Panc1 (cell line): ENCODE results near the gene SMAP1.

Experiments
- POLR2AphosphoS5 ChIP-seq: IDR thresholded peaks from 2 replicates; pipeline ENCODE4 v1.6.1; 2012; ENCODE audit warnings: mild to moderate bottlenecking, low read depth, low read length, moderate library complexity
- TF ChIP-seq, protein P1 (sequence below): fragments of 450-650 bp; IDR thresholded peaks from 2 replicates; pipeline ENCODE4 v1.5.1; 2017; ENCODE audit warnings: mild to moderate bottlenecking
- TF ChIP-seq, protein P2 (sequence below), 2 experiments: IDR thresholded peaks; 2 replicates each; pipeline ENCODE4 v1.6.1; 2011 to 2012; ENCODE audit warnings: low read depth in 2 of 2, control low read depth in 1 of 2, low read length in 1 of 2, mild to moderate bottlenecking in 1 of 2, moderate library complexity in 1 of 2; ENCODE audit not compliant: insufficient read depth in 1 of 2

DNA sequence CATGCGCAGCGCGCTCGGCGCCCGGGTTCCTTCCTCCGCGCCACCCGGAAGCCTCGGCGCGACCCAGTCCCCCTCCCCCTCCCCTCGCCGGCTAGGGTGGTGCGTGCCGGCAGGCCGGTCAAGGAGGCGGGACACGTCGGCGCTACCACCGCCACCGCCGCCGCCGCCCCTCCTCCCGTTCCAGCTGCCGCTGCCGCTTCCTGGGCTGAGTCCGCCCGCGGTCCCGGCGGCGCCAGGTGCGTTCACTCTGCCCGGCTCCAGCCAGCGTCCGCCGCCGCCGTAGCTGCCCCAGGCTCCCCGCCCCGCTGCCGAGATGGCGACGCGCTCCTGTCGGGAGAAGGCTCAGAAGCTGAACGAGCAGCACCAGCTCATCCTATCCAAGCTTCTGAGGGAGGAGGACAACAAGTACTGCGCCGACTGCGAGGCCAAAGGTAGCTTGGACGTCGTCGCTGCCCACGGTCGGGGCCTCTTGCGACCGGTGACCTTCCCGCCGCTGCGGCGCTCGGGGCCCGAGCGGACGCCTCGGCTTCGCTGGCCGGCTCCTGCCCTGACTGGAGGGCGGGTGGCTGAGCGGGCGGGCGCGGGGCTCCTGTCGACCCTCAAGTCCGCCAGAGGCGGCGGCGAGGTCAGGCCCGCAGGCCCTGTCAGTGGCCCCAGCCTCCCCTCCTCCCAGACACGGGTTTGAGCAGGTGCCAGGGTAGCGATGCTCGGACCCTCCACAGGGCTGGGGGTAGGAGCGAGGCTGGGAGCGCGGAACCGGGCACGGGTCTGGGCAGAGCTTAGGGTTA lies at the start of gene SMAP1:
- TF ChIP-seq, protein P1, sequence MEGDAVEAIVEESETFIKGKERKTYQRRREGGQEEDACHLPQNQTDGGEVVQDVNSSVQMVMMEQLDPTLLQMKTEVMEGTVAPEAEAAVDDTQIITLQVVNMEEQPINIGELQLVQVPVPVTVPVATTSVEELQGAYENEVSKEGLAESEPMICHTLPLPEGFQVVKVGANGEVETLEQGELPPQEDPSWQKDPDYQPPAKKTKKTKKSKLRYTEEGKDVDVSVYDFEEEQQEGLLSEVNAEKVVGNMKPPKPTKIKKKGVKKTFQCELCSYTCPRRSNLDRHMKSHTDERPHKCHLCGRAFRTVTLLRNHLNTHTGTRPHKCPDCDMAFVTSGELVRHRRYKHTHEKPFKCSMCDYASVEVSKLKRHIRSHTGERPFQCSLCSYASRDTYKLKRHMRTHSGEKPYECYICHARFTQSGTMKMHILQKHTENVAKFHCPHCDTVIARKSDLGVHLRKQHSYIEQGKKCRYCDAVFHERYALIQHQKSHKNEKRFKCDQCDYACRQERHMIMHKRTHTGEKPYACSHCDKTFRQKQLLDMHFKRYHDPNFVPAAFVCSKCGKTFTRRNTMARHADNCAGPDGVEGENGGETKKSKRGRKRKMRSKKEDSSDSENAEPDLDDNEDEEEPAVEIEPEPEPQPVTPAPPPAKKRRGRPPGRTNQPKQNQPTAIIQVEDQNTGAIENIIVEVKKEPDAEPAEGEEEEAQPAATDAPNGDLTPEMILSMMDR: no peak
- TF ChIP-seq POLR2AphosphoS5: peak; percentile 47; the same call in 1 of the 2 replicates
- TF ChIP-seq, protein P2, sequence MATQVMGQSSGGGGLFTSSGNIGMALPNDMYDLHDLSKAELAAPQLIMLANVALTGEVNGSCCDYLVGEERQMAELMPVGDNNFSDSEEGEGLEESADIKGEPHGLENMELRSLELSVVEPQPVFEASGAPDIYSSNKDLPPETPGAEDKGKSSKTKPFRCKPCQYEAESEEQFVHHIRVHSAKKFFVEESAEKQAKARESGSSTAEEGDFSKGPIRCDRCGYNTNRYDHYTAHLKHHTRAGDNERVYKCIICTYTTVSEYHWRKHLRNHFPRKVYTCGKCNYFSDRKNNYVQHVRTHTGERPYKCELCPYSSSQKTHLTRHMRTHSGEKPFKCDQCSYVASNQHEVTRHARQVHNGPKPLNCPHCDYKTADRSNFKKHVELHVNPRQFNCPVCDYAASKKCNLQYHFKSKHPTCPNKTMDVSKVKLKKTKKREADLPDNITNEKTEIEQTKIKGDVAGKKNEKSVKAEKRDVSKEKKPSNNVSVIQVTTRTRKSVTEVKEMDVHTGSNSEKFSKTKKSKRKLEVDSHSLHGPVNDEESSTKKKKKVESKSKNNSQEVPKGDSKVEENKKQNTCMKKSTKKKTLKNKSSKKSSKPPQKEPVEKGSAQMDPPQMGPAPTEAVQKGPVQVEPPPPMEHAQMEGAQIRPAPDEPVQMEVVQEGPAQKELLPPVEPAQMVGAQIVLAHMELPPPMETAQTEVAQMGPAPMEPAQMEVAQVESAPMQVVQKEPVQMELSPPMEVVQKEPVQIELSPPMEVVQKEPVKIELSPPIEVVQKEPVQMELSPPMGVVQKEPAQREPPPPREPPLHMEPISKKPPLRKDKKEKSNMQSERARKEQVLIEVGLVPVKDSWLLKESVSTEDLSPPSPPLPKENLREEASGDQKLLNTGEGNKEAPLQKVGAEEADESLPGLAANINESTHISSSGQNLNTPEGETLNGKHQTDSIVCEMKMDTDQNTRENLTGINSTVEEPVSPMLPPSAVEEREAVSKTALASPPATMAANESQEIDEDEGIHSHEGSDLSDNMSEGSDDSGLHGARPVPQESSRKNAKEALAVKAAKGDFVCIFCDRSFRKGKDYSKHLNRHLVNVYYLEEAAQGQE (IDR thresholded peaks at IDR 0.05; ENCODE audit: insufficient read depth in 1 of 2, low read depth in 2 of 2, low read length in 1 of 2): no peak
